Right forelimb (tissue), 1 donor: Measurements from ENCODE around the gene GYS2.

Source experiments
- DNase-seq: peaks from one replicate; pipeline ENCODE4 v3.0.0-alpha.2; 2018

GYS2 gene

DNA sequence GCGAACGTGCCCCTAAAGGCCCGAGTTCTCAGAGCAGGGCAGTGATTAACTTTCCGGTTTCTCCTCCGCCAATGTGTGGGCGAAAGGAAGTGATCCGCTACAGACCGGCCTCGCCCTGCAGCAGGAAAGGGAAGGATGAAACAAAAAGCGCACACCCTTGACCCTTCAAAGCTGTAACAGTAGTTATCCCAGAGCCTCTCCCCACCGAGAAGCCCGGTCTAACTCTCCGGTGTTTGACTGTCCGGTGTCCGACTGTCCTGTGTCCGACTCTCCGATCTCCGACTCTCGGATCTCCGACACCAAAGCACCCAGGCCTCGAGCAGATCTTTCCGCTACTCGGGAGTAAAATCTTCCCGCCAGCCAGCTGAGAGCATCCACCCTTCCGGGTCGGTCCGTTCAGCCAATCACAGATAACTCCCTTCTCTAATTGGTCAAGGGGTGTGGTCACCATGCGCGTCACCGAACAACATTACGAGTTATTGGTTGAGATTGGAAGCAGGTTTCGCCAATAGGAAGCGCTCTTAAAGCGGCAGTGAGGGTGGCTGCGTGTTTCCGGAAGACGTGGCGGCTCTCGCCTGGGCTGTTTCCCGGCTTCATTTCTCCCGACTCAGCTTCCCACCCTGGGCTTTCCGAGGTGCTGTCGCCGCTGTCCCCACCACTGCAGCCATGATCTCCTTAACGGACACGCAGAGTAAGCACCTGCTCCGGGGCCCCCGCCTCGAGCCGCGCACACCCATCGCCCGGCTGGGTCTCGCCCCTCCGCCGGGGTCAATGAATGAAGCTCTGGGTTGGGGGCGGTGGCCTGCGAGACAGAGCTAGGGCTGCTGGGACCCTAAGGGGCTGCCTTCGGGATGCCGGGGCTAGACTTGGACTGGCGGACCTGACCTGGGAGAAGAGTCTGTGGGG lies 103.1 kb downstream of the GYS2 start, which contains the start of the genes GOLT1B and RECQL:
GOLT1B (plus strand) TSS at position 532 of the 906 bp plus-strand sequence; CDS start at position 667, 135 bp downstream.
RECQL (minus strand) TSS at position 378 of the 906 bp plus-strand sequence. CDS start 2,065 bp downstream, outside the sequence.
- peak; percentile 93 for DNase-seq

- DNase-seq: no peak
These were observed 103.8 kb downstream of the GYS2 start for GRCh38 chr12:21500786-21501257.

- DNase-seq: no peak
These were observed 104.9 kb downstream of the GYS2 start for GRCh38 chr12:21499765-21500164.
